UCSD-AML1 (cell line): ENCODE data around the gene EHD4.

Experiments
- DNase-seq: peaks from one replicate; lab custom pipeline; 2025; ENCODE audit not compliant: unreplicated experiment; lab: John Stamatoyannopoulos, UW

Gene EHD4

DNA sequence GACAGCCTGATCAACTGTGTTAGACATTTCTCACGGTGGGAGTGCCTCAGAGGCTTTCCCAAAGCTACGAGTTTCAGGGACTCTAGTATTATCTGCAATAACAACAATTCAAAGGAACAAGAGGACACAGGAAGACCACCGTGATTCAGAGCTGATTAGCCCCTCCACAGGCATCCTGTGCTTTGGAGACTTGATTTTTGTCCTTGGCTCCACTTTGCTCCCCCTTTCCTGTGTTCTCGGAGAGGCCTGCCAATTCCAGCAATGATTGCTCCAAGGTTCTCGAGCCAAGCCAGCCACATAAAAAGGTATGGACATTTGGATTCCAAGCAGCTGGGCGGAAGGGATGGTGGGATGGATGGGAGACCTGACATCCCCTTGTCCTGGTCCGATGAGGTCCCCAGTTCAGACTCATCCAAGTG is 14.3 kb downstream of the EHD4 start:
- no peak for DNase-seq

DNA sequence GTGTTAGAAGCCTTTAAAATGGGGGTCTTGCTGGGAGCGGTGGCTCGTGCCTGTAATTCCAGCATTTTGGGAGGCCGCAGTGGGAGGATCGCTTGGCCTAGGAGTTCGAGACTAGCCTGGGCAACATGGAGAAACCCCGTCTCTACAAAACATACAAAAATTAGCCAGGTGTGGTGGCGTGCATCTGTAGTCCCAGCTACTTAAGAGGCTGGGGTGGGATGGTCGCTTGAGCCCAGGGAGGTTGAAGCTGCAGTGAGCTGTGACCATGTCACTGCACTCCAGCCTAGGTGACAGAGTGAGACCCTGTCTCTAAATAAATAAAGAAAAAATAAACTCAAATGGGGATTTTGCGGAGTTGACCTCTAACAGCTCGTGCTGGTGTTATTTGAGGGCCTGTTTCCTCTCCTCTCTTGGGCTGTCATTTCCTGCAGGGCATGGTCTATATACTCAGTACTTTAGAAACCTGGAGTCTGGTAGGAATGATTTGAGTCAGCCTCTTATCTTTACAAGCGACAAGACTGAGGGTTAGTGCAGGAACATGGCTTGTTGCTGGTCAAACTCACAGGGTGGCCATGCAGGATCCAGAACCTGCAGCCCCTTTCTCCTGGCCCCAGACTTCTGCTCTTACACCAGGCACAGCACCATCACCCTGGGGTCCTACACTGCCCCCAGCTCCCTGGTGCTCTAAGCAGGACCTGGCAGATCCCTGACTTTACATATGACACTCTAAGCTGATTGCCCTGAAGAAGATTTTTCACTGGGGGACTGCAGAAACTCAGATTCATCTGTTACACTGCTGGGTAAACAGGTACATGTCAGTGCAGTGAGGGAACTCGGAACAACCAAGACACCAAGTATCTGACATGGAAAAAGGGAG is 15.1 kb downstream of the EHD4 start:
- no peak for DNase-seq

DNA sequence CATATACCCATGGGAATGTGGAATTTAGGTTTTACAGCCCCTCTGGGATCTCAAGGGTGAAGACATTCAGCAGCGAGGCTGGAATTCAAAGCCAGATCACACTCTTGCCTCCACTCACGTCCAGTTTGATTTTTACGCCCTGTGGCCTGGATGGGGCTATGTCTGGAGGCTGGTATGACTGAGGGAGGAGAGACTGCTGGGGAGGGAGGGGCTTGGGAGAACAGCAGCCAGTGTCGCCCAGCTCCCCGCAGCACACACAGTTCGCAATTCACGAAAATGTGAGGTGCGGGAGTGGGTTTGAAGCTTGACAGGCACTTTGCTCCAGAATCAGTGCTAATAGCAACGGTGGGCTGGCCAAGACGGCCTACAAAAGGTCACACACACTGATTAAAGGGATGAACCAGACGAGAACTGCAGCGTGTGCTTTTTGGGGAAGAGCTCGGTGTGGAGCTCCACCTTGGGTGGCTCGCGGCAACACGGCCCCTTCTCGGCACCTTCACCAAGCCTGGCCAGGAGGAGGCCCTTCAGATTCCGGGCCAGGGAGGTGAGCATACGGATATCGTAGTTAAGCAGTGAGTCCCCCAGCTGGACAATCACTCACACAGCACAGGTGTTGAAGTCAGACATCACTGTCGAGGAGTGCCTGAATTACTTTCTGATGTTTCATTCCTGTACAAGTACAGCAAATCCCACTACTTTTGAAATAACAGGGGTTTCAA is 16.4 kb downstream of the EHD4 start:
- no peak for DNase-seq

DNA sequence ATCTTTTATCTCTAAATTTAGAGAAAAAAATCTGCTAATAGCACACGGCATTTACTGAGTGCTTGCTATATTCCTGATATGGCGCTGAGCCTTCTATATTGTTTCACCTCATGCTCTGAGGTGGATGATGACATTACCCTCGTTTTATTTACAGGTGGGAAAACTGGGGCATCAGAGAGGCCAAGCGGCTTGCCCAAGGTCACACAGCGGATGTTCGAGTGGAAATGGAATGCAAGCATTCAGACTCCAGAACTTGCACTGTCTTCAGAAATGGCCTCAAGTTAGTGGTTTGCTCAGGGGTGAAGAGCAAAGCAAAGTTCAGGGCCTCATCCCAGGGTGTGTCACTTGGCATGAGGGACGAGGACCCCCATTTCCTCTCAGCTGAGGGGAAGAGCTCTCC is 17.3 kb downstream of the EHD4 start:
- DNase-seq = no peak

DNA sequence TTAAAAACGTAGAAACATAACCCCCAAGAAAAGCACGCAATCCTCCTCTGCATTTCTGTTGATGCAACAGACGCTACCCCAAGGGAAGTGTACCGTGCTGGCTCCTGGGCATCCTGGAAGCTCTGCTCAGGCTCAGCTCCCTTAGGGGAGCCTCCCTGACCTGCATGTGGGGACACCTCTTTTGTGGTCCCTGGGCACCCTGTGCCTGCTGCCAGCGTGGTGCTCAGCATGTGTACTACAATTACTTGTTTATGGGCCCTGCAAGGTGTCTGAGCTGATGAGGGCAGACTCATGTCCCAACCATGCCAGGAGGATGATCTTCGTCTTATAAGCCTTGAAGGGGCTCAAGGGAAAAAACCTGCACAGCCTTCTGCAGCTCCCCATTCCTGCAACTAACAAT is 18.3 kb downstream of the EHD4 start:
- DNase-seq = no peak

DNA sequence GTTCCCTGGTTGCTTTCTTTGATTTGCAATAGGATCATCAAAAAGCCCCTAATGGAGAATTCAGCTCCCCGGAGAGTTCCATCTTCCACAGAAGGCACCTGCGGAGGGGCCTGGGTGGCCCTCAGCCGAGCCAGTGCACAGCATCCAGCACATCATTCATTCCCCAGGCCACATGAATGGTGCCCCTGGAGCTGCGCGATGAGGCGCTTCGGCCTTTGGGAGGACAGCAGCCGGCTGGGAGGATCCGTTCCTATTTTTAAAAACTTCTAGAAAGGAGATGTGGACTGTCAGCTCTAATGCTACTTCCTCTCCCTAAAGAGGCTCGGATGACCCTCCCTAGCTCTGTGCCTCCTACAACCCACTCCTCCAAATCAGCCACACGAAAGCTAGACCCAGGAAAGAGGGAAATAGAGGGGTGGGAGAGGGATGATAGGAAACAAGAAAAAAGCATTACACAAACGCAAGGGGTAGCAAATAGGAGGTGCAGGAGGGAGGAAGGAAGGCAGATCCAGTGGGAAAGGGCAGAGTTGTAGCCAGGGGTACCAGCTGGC is 20.3 kb downstream of the EHD4 start:
- no peak for DNase-seq

DNA sequence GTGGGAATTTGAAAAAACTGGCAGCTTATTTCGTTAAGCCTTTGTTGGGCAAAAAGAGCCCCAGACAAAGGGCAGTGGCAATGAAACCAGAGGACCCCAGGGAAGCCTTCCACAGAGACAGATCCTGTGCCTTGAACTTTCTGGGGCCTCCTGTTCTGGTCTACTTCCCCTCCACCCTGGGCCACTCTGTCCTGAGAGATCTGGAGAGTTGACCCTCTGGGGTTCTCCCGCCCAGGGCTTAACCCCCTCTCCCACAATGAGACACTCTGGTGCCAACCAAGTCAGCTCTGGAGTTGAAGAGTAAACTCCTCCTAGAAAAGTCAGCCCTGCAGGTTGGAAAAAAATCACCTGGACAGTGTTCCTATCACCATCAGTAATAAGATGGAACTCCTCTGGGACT is 20.8 kb downstream of the EHD4 start:
- DNase-seq = no peak

DNA sequence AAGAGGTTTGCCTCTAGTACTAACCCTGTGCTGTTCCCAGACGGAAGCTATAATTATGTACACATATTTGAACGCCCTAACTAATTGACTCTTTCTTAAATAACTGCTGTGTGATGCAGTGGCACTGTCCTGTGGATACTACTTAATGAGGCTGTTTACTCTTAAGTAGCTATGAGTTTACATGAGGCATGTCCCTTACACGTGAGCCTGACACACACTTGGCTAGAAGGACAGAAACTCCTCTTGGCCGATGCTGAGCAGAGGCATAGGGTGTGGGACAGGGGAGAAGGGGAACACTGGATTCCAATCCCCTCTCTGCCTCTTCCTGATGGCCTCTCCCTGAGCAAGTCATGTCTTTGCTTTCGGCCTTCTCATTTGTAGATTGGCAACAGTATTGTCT is 21.9 kb downstream of the EHD4 start:
- no peak for DNase-seq

DNA sequence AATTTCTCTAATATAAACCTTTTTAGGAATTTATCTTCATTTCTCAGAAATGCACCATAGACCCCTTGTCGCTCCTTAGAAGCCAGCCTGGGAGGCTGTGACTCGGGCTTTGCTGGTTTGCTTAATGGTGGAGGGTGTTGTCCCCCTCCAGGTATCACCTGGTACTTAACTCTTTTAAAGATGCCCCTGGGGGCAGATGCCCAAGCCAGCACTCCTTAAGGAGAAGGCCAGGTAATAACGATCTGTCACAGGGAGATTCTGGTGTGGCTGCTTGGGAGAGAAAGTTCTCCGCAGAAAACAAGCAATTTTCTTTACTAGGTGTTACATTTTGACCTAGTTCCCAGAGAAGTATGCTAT is 22.3 kb downstream of the EHD4 start:
- no peak for DNase-seq

DNA sequence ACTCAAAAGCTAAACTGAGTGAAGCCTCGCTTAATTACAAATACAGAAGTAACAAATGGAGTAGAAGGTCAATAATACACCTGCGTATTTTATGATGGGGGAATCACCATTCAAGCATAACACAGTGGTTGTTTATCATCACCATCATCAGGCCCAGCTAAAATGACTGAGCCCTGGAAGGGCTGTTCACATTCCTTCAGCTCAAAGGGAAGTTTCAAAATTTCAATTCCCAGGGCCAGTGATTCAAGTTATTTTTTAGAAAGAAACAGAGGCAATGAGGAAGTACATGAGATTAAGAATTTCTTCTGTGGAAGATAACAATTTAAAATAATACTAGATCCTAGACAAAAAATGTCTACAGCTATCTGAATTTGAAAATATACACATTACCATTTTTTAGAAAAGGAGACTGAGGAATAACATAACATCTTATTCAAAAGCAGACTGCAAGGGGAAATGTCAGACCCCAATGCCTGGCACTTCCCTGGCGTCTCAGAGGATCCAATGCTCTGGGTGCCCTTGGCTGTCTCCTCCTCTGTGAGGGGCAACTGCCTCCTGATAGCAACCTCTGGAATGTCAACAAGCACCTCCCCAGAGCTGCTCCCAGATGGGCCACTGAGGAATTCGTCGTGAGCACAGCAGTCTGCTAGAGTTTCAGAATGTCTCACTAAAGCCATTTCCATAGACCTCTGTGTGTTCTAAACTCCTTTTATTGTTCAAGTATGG is 22.8 kb downstream of the EHD4 start:
- no peak for DNase-seq

DNA sequence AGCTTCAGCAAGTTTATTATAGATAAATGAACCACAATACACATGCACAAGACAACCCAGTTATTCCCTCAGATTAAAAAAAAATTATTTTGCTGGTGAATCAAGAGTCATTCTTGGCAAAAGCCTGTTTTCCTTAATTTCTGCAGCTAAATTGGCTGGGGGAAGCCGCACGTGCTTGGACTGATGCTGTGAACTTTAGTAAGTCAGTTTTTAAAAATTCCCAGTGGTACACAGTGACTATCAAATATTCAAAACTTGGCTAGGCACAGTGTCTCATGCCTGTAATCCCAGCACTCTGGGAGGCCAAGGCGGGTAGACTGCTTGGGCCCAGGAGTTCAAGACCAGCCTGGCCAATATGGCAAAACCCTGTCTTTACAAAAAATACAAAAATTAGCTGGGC is 23.9 kb downstream of the EHD4 start:
- DNase-seq = no peak

DNA sequence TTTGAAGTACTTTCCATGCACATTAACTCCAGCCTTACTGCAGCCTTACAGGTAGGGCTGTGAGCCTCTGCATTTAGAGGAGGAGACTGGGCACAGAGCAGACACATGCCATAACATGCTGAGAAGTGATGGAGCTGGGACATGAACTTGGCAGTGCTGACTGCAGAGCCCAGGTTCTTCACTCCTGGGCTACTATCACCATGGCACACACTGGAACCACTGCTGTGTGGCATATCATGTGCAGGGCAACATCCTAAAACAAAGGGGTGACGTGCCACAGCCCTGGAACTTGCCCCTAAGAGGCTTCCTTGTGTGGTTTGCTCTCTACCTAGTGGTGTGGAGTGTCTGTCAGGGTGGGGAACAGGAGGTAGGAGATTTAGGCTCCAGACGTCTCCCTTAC is 25.4 kb downstream of the EHD4 start:
- DNase-seq = no peak

DNA sequence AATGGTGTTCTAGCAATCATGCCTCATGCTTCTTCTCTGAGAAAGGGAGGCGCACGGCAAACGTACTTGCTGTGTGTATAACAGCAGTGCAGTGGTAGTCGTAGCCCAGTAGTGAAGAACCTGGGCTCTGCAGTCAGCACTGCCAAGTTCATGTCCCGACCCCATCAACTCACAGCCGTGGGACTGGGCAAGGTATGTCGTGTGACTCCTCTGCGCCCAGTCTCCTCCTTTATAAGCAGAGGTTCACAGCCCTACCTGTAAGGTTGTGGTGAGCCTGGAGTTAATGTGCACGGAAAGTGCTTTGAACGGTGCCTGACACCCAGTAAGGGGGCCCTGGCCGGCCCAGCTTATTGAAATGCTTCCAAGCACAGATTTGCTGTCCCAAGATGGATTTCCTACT is 26.6 kb downstream of the EHD4 start:
- DNase-seq = no peak

DNA sequence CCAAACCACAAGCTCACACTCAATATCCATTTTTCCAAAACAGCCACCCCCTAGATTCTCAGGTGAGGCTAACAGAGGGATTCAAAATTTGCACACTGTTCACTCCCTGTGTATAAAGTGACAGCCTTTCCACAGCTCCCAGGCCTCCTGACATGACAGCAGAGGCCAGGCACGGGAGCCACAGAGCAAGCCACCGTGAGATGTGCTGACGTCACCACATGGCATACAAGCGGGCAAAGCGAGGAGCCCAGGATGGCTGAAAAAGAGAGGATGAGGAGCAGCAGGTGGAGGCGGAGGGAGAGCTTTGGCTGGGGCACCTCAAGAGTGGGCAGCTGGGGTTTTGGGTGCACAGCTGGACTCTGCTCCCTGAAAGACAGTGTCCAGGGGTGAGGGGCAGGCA is 27.1 kb downstream of the EHD4 start:
- DNase-seq = no peak

DNA sequence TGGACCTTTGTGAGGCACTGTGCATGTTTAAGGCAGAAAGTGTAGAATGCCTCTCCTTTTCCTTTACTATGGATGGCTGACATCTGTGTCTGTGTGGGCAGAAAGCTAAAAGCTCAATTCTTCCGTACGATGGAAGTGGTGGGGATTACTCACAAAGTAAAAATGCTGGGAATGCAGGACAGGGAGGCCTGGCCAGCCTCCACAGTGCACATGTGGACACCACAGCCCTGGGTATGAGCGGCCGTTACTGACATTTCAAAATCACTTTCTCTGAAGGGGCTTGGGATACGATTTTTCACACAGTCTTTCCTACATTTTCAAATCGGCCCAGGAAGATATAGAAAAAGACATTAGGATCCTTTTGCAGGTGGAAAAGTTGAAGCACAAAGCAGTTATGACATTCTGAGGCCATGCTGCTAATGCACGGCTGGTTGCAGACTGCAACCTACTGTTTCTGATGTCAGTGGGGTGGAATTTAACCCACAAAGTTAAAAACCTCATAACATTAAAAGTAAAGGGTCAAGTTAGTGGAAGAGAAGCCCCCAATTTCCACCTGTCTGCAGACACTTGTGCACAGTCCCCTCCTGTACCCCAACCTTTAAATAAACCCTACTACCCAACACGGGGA is 27.9 kb downstream of the EHD4 start:
- no peak for DNase-seq

DNA sequence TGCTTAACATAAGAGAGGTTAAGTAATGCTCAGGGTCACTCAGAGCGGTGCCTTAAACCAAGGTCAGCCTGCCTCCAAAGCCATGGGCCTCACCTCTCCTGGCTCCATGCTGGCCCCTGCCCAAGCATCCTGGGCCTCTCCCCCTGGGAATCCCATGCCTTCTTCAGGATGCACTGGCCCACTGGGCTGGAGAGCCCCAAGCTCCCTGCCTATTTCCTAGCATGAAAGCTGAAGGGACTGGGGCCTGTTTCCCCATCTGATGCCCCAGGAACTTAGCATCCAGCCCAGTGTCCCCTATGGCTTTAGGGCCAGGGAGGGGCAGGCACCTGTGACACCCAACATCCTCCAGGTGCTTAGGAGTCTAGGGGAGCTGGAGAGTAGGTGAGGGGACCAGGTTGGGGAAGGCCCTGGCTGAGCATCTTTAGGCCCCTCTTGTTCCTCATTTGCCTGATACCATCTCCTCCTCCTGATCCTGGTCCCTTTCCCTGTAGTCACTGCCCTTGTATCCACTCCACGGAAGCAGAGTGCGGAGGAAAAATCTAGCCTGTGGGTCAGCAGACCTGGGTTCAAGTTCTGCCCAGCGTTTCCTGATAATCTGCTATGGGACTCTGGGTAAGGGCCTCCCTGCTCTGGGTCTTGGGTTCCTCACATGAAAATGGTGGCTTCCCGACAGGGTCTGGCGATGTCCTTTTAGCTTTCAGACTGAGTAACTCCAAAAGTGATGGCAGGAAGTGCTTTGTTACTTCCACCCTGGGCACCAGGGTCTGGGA is 28.6 kb downstream of the EHD4 start:
- DNase-seq = no peak

DNA sequence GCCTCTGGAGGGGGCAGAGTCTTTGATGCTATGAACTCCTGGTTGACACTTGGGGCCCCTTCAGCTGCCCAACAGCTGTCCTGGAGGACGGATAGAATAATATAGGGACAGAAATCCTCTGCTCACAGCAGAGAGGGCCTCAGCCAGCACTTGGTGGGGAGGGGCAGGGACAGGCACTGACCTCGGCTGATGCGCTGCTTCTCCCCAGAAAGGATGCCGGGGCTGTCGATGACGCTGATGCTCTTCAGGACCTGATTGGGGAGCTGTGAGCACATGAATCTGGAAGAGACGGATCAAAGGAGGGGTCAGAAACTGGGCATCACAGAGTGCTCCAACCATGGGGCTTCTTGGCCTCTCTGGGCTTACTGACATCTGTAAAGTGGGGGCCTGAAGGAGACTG is 29.5 kb downstream of the EHD4 start:
- DNase-seq = no peak

DNA sequence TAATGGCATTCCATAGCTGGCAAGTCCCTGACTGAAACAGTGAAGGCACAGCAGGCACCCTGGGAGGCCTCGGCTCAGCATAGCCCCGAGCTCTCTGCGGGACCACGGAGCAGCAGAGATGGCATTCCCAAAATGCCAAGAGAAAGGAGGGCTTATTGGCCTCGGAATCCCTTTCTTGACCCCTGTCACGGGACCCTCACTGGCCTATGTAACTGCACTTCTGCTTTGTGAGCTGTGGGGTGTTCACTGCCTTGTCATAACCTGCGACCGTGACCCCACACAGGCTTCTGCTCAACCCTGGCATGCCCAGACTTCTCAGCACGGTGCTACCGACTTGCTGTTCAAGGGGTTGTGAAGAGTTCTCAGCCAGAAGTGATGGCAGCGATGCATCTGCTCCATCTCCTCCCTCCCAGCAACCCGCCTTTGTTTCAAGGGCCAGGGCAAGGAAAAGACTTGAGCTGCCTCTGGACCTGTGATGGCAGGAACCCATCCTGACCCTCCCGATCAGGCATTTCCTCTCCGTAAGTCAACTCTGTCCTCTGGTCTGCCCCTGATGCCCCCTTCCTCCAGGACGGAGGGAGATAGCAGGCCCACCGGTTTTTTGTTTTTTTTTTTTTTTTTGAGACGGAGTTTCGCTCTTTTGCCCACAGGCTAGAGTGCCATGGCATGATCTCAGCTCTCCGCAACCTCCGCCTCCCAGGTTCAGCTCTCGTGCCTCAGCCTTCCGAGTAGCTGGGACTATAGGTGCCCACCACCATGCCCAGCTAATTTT is 30.5 kb downstream of the EHD4 start:
- DNase-seq = no peak

DNA sequence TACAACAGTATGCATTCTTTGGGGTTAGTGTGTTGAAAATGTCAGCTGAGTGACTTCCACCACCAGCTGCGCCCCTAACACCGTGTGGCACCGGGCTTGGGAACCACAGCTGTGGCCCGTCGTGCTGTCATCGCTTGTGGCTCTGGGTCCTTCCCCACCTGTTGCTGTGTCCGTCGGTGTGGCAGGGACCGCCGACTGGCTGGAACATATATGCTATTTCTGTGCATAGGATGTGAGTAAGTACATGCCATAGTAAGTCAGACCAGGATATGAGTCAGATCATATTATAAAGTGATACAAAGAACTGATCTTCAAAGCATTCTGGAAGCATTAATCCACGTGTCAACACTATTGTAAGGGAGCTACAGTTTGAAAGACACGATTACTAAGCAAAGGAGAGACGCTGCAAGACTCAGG is 31.9 kb downstream of the EHD4 start:
- DNase-seq = peak; percentile 26

DNA sequence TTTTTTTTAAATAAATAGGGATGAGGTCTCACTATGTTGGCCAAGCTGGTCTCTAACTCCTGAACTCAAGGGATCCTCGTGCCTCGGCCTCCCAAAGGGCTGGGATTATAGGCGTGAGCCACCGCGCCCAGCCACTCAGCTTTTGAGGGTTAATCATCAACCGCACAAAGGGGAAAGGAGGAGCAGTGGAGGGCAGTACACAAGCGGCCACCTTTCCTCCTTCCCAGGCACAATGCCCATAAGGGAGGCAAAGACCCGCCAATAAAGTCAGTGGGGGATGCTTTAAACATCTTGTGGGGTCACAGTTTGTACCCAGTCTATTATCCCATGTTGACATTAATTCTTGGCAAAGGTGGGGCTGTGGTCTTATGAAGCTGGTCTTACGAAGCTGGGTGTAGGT is 32.4 kb downstream of the EHD4 start:
- DNase-seq = no peak
